GM12878 (cell line): Measurements from ENCODE around the gene FBXL15. TPM values are rescaled to one million over a fixed set of nuclear protein-coding genes. Genes with fewer than 3 reads are reported as not detected.

ENCODE experiments used
- ATAC-seq: fragments of 200-7000 bp; cut with Tn5 transposase; 3 replicates; pipeline ENCODE4 v1.9.1; 2020; ENCODE audit warnings: mild to moderate bottlenecking, moderate library complexity
- BruUV-seq: library from RNA; stranded (reverse); fragments of 400-500 nt; replicated peaks from 2 replicates; lab custom pipeline; 2021; lab: Mats Ljungman, UMichigan
- CTCF ChIA-PET: fragments of 300-600 bp; sonication (Branson Sonifier 250); formaldehyde crosslinking; extraction: SDS; loops from one replicate; lab custom pipeline; 2021; ENCODE audit warnings: inconsistent platforms; lab: Yijun Ruan, JAX
- POLR2A ChIA-PET: fragments of 350-600 bp; formaldehyde crosslinking; extraction: SDS; loops from one replicate; lab custom pipeline; 2021; ENCODE audit warnings: inconsistent platforms; lab: Charles Lee
- RAD21 ChIA-PET: fragments of 300-600 bp; sonication (Branson Sonifier 250); formaldehyde crosslinking; loops from one replicate; lab custom pipeline; 2023; ENCODE audit warnings: antibody characterized with exemption; ENCODE audit not compliant: unreplicated experiment; lab: Charles Lee
- SMC1A ChIA-PET: fragments of 300-600 bp; sonication (Branson Sonifier 250); formaldehyde crosslinking; loops from one replicate; lab custom pipeline; 2023; ENCODE audit not compliant: unreplicated experiment, uncharacterized antibody; lab: Charles Lee
- DNase-seq: peaks from one replicate; pipeline ENCODE4 v3.0.0-alpha.2; 2011; ENCODE audit warnings: low read depth, low spot score
- FAIRE-seq: peaks from 3 replicates; lab custom pipeline; 2011; peaks lifted over from hg19 to GRCh38; lab: Jason Lieb, UNC
- H2AFZ ChIP-seq: 2 replicates; pipeline ENCODE4 v1.6.0; 2011; ENCODE audit warnings: low read depth, low read length, control low read depth; ENCODE audit not compliant: control insufficient read depth
- H3K27ac ChIP-seq: 2 replicates; pipeline ENCODE4 v1.5.1; 2011; ENCODE audit warnings: control low read depth; ENCODE audit not compliant: control insufficient read depth, insufficient read depth
- H3K27me3 ChIP-seq, 2 experiments: replicated peaks in 1 of 2; 2 replicates each; pipeline versions ENCODE4 v1.6.0 to v1.6.1; 2011; ENCODE audit warnings: low read length in 1 of 2; ENCODE audit not compliant: control insufficient read depth in 2 of 2, insufficient read depth in 2 of 2
- H3K36me3 ChIP-seq, 2 experiments: 2 replicates each; pipeline ENCODE4 v1.5.1; 2011; ENCODE audit warnings: low read length in 1 of 2; ENCODE audit not compliant: control insufficient read depth in 2 of 2, insufficient read depth in 2 of 2
- H3K4me1 ChIP-seq: 2 replicates; pipeline ENCODE4 v1.6.1; 2011; ENCODE audit warnings: mild to moderate bottlenecking, low read length, moderate library complexity, mixed read lengths; ENCODE audit not compliant: control insufficient read depth, insufficient read depth
- H3K4me2 ChIP-seq: 2 replicates; pipeline ENCODE4 v1.6.0; 2011; ENCODE audit warnings: control low read depth; ENCODE audit not compliant: control insufficient read depth, insufficient read depth
- H3K4me3 ChIP-seq: fragments of 200-600 bp; sonication (generic); 2 replicates; pipeline ENCODE4 v1.5.1; 2016
- H3K79me2 ChIP-seq: 2 replicates; pipeline ENCODE4 v1.6.0; 2011; ENCODE audit warnings: low read length; ENCODE audit not compliant: control insufficient read depth, insufficient read depth
- H3K9ac ChIP-seq: 2 replicates; pipeline ENCODE4 v1.8.0; 2011; ENCODE audit warnings: low read length, control low read depth, mixed read lengths; ENCODE audit not compliant: control insufficient read depth, insufficient read depth
- H3K9me3 ChIP-seq: replicated peaks from 3 replicates; pipeline ENCODE4 v1.5.1; 2011; ENCODE audit warnings: mild to moderate bottlenecking, low read length; ENCODE audit not compliant: control insufficient read depth, insufficient read depth
- H4K20me1 ChIP-seq: 2 replicates; pipeline ENCODE4 v1.6.0; 2011; ENCODE audit not compliant: control insufficient read depth, insufficient read depth
- CREM ChIP-seq: IDR thresholded peaks from 2 replicates; pipeline ENCODE4 v1.6.1; 2014; ENCODE audit warnings: antibody characterized with exemption, low read depth
- CTCF ChIP-seq, 3 experiments: IDR thresholded peaks in 2 of 3; conservative IDR thresholded peaks in 1 of 3; 2 replicates each; pipeline ENCODE4 v1.5.1; 2011; ENCODE audit warnings: low read depth in 3 of 3, low read length in 3 of 3, mild to moderate bottlenecking in 3 of 3, control low read depth in 2 of 3, moderate library complexity in 2 of 3, inconsistent platforms in 1 of 3, mixed read lengths in 1 of 3; ENCODE audit not compliant: control insufficient read depth in 2 of 3, insufficient read depth in 1 of 3; ENCODE audit errors: extremely low read depth in 1 of 3
- EED ChIP-seq: sonication (generic); IDR thresholded peaks from 2 replicates; pipeline ENCODE4 v1.6.1; 2016; ENCODE audit warnings: antibody characterized with exemption, low read depth
- FOXK2 ChIP-seq: fragments of 450-650 bp; IDR thresholded peaks from 2 replicates; pipeline ENCODE4 v1.6.1; 2017; ENCODE audit warnings: mild to moderate bottlenecking, moderate library complexity
- JUNB ChIP-seq: IDR thresholded peaks from 2 replicates; pipeline ENCODE4 v1.6.1; 2016; ENCODE audit warnings: antibody characterized with exemption, mild to moderate bottlenecking
- LARP7 ChIP-seq: fragments of 450-650 bp; IDR thresholded peaks from 2 replicates; pipeline ENCODE4 v1.6.1; 2017; ENCODE audit warnings: mild to moderate bottlenecking
- MXI1 ChIP-seq: fragments of 150-350 bp; IDR thresholded peaks from 2 replicates; pipeline ENCODE4 v1.6.1; 2011; ENCODE audit warnings: low read depth, mild to moderate bottlenecking, inconsistent platforms, low read length, improper control_type of control experiment
- NFIC ChIP-seq: IDR thresholded peaks from 2 replicates; pipeline ENCODE4 v1.6.1; 2012; ENCODE audit warnings: low read depth, mild to moderate bottlenecking, inconsistent platforms, low read length, moderate library complexity
- RELA ChIP-seq: fragments of 450-650 bp; IDR thresholded peaks from 2 replicates; pipeline ENCODE4 v1.8.0; 2014; ENCODE audit warnings: borderline replicate concordance; ENCODE audit not compliant: partially characterized antibody
- SPI1 ChIP-seq: IDR thresholded peaks from 2 replicates; pipeline ENCODE4 v1.6.1; 2011; ENCODE audit warnings: low read depth, mild to moderate bottlenecking, low read length, moderate library complexity, borderline replicate concordance; ENCODE audit not compliant: insufficient read depth
- SUZ12 ChIP-seq: fragments of 200-600 bp; sonication (generic); IDR thresholded peaks from one replicate; pipeline ENCODE4 v1.6.1; 2018; ENCODE audit warnings: antibody characterized with exemption, mild to moderate bottlenecking; ENCODE audit not compliant: unreplicated experiment
- TBL1XR1 ChIP-seq: IDR thresholded peaks from 2 replicates; pipeline ENCODE4 v1.6.1; 2012; ENCODE audit warnings: low read depth, low read length, improper control_type of control experiment
- WGBS: methylation state at CpG from one replicate; pipeline ENCODE4 v1.1.6; 2016; ENCODE audit warnings: low lambda C conversion rate; ENCODE audit not compliant: insufficient replicate concordance, insufficient coverage; ENCODE audit errors: missing lambda C conversion rate; 5-methylcytosine and 5-hydroxymethylcytosine counted together
- in situ Hi-C: fragments of 300-500 bp; cut with MboI; formaldehyde crosslinking; loops from 9 replicates; pipeline ENCODE4 v1.14.3; 2018; ENCODE audit warnings: mixed read lengths
- intact Hi-C: fragments of 100-400 bp; cut with micrococcal nuclease; formaldehyde crosslinking; loops from one replicate; pipeline ENCODE4 v1.14.2; 2022; ENCODE audit not compliant: unreplicated experiment
- polyA plus RNA-seq, 11 experiments: library from polyadenylated mRNA; depleted of rRNA in 4 of 11; unstranded in 6 of 11; stranded (reverse) in 5 of 11; fragments of >200 nt; fragmentation: Nextera tagmentation in 4 of 11; fragmentation: Illumina TruSeq in 1 of 11; extraction: Ambion mirVana in 4 of 11; extraction: Trizol in 1 of 11; gene quantifications; 1 replicate in 1 of 11; 2 replicates in 10 of 11; pipeline versions ENCODE4 v1.2.1 to v1.2.3, GENCODE V29; 2011 to 2016; ENCODE audit warnings: inconsistent platforms in 2 of 11, missing spikeins in 2 of 11, low read depth in 1 of 11
- total RNA-seq, 4 experiments: library from RNA; depleted of rRNA in 3 of 4; stranded (reverse); fragments of >200 nt in 3 of 4; fragmentation: Illumina TruSeq in 1 of 4; extraction: Trizol in 1 of 4; gene quantifications; 2 replicates each; pipeline versions ENCODE4 v1.2.1 to v1.2.3, GENCODE V29; 2013 to 2021
- TF ChIP-seq, protein P1 (sequence below): fragments of 450-650 bp; IDR thresholded peaks from 2 replicates; pipeline ENCODE4 v1.6.1; 2016; ENCODE audit warnings: mild to moderate bottlenecking
- TF ChIP-seq, protein P2 (sequence below): fragments of 450-650 bp; IDR thresholded peaks from 2 replicates; pipeline ENCODE4 v1.6.1; 2017; ENCODE audit warnings: borderline replicate concordance
- TF ChIP-seq, protein P3 (sequence below): IDR thresholded peaks from 2 replicates; pipeline ENCODE4 v1.6.1; 2011; ENCODE audit warnings: mild to moderate bottlenecking, low read depth, low read length, moderate library complexity; ENCODE audit not compliant: insufficient replicate concordance

Gene FBXL15
- total and polyA plus RNA-seq, 10 of the 15 experiments (the other 5 are each of a cell fraction or from before 2014, with no cell fraction given): 0.13 to 21.3 (median 7.9) TPM

GRCh38 chr10:102422545-102423129, 2.0 kb downstream of the FBXL15 start (continued):
- no peak for TF ChIP-seq NFIC
- peak; percentile 27 for TF ChIP-seq RELA
- peak; percentile 72 to 83 (median 75) for TF ChIP-seq CTCF (IDR thresholded peaks at IDR 0.05 in 2 of 3, conservative IDR thresholded peaks at IDR 0.05 in 1 of 3; ENCODE audit: control insufficient read depth in 2 of 3, extremely low read depth in 1 of 3, insufficient read depth in 1 of 3, low read depth in 3 of 3, low read length in 3 of 3)
- TF ChIP-seq, all 136 proteins: peak for 24

GRCh38 chr10:102423372-102423968, 2.8 kb downstream of the FBXL15 start:
- peaks cover 7% of the 10 kb centered on the region for H3K79me2 ChIP-seq
- SMC1A ChIA-PET: interaction anchor here (1.2 to 4.2 kb wide), 6 partner anchors 11 to 72 kb away, joined by 3 to 42 read pairs (median 4); partner anchors contain the start of genes C10orf95, CUEDC2 and NFKB2
- H4K20me1 ChIP-seq: peaks cover 2% of the 10 kb centered on the region; the same call in 1 of the 2 replicates
- 88% methylated on average over 13 of the region's 13 CpGs for WGBS
- BruUV-seq: no TSS peak
- in situ Hi-C loops: no loop called here
- peaks cover 18% of the 10 kb centered on the region for H3K4me1 ChIP-seq
- FAIRE-seq: no peak
- no peak overlapping the region for H3K9ac ChIP-seq
- no peaks in the 10 kb centered on the region; a peak in 1 of 4 replicates for H3K27me3 ChIP-seq
- RAD21 ChIA-PET: interaction anchor here (0.9 to 2.0 kb wide), 5 partner anchors 10 to 272 kb away, joined by 3 to 10 read pairs (median 3); partner anchors contain the start of gene NOLC1
- POLR2A ChIA-PET: interaction anchor here (2.2 to 4.9 kb wide), 3 partner anchors 13 to 28 kb away, joined by 5 to 35 read pairs (median 28); partner anchors contain the start of genes C10orf95 and NFKB2
- DNase-seq: no peak
- no peak overlapping the region for H3K4me3 ChIP-seq
- ATAC-seq: no peak
- intact Hi-C loops: no loop called here
- H3K4me2 ChIP-seq: no peak overlapping the region
- H2AFZ ChIP-seq: no peak overlapping the region
- H3K9me3 ChIP-seq: no peaks in the 10 kb centered on the region
- peaks cover 0 to 5% of the 10 kb centered on the region in 2 experiments; a peak in 2 of 4 replicates for H3K36me3 ChIP-seq
- H3K27ac ChIP-seq: no peak overlapping the region
- CTCF ChIA-PET: interaction anchor here (0.7 to 5.6 kb wide), 15 partner anchors 8 to 254 kb away, joined by 3 to 90 read pairs (median 10); partner anchors contain the start of genes C10orf95, CUEDC2, ELOVL3 and NFKB2
- TF ChIP-seq FOXK2 (no peak), TBL1XR1 (no peak), MXI1 (no peak), SUZ12 (no peak), CREM (no peak), RELA (no peak), JUNB (no peak), SPI1 (no peak), EED (no peak), LARP7 (no peak)
- TF ChIP-seq, protein P1, sequence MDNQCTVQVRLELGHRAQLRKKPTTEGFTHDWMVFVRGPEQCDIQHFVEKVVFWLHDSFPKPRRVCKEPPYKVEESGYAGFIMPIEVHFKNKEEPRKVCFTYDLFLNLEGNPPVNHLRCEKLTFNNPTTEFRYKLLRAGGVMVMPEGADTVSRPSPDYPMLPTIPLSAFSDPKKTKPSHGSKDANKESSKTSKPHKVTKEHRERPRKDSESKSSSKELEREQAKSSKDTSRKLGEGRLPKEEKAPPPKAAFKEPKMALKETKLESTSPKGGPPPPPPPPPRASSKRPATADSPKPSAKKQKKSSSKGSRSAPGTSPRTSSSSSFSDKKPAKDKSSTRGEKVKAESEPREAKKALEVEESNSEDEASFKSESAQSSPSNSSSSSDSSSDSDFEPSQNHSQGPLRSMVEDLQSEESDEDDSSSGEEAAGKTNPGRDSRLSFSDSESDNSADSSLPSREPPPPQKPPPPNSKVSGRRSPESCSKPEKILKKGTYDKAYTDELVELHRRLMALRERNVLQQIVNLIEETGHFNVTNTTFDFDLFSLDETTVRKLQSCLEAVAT: no peak
- TF ChIP-seq, protein P2, sequence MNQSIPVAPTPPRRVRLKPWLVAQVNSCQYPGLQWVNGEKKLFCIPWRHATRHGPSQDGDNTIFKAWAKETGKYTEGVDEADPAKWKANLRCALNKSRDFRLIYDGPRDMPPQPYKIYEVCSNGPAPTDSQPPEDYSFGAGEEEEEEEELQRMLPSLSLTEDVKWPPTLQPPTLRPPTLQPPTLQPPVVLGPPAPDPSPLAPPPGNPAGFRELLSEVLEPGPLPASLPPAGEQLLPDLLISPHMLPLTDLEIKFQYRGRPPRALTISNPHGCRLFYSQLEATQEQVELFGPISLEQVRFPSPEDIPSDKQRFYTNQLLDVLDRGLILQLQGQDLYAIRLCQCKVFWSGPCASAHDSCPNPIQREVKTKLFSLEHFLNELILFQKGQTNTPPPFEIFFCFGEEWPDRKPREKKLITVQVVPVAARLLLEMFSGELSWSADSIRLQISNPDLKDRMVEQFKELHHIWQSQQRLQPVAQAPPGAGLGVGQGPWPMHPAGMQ: no peak
- TF ChIP-seq, protein P3, sequence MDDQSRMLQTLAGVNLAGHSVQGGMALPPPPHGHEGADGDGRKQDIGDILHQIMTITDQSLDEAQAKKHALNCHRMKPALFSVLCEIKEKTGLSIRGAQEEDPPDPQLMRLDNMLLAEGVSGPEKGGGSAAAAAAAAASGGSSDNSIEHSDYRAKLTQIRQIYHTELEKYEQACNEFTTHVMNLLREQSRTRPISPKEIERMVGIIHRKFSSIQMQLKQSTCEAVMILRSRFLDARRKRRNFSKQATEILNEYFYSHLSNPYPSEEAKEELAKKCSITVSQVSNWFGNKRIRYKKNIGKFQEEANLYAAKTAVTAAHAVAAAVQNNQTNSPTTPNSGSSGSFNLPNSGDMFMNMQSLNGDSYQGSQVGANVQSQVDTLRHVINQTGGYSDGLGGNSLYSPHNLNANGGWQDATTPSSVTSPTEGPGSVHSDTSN: no peak
